HG03457 (cell line): Measurements from ENCODE around the gene DEDD2.

ENCODE experiments used
- ATAC-seq: cut with Tn5 transposase; IDR thresholded peaks from one replicate; pipeline ENCODE4 v1.9.1; 2021; ENCODE audit warnings: moderate number of reproducible peaks; ENCODE audit not compliant: unreplicated experiment

The DEDD2 gene

GRCh38 chr19:42228641-42229040, 11.2 kb upstream of the DEDD2 start:
- no peak for ATAC-seq

GRCh38 chr19:42226886-42227285, 9.4 kb upstream of the DEDD2 start:
- no peak for ATAC-seq

- no peak for ATAC-seq
Observed at GRCh38 chr19:42225718-42226292, 8.3 kb upstream of the DEDD2 start.

GRCh38 chr19:42224940-42225717, 7.7 kb upstream of the DEDD2 start:
- ATAC-seq: no peak

GRCh38 chr19:42220751-42221097, 3.2 kb upstream of the DEDD2 start:
- no peak for ATAC-seq

GRCh38 chr19:42219812-42220750, 2.6 kb upstream of the DEDD2 start, which contains the start of gene ZNF526:
Gene ZNF526, plus strand, starts transcription at chr19:42220312. Its CDS starts 4,092 bp downstream, at chr19:42224404.
- ATAC-seq: peak; percentile 64

- peak; percentile 7 for ATAC-seq
Observed at GRCh38 chr19:42216653-42217519, 591 bp downstream of the DEDD2 start.

GRCh38 chr19:42214810-42215485, 2.5 kb downstream of the DEDD2 start:
- ATAC-seq: no peak

- ATAC-seq: no peak
Observed at GRCh38 chr19:42212886-42213285, 4.6 kb downstream of the DEDD2 start.

GRCh38 chr19:42208612-42209011, 8.9 kb downstream of the DEDD2 start:
- ATAC-seq: no peak

- no peak for ATAC-seq
Observed at GRCh38 chr19:42207767-42208271, 9.7 kb downstream of the DEDD2 start.

GRCh38 chr19:42206871-42207755, 10.4 kb downstream of the DEDD2 start:
- no peak for ATAC-seq

- no peak for ATAC-seq
Observed at GRCh38 chr19:42204664-42205063, 12.8 kb downstream of the DEDD2 start.

GRCh38 chr19:42203700-42204099, 13.8 kb downstream of the DEDD2 start:
- ATAC-seq: no peak

- ATAC-seq: no peak
Observed at GRCh38 chr19:42202290-42202880, 15.1 kb downstream of the DEDD2 start.

- ATAC-seq: no peak
Observed at GRCh38 chr19:42201489-42202289, 15.8 kb downstream of the DEDD2 start.

GRCh38 chr19:42200116-42200715, 17.3 kb downstream of the DEDD2 start:
- ATAC-seq: no peak
